Activated T-cell treated with anti-CD3 and anti-CD28 coated beads, Interleukin-2, amount 50 U/mL, for 72 hours (primary cell): ENCODE results near the gene C1QTNF5. TPM values are rescaled to one million over a fixed set of nuclear protein-coding genes. Genes with fewer than 3 reads are reported as not detected.

Source experiments
- ATAC-seq, 2 donors: fragments of 150-1000 bp; cut with Tn5 transposase; replicated peaks in 1 of 2; 2 replicates each; pipeline ENCODE4 v1.10.0; 2021; ENCODE audit warnings: moderate library complexity in 2 of 2, mild to moderate bottlenecking in 1 of 2
- DNase-seq, 2 donors: peaks; one replicate each; pipeline ENCODE4 v3.0.0; 2021 to 2022; ENCODE audit warnings: mixed read lengths in 1 of 2
- H3K27ac Mint-ChIP-seq: one replicate; pipeline ENCODE4 v1.8.0; 2022; ENCODE audit warnings: mild to moderate bottlenecking, moderate library complexity, mixed read lengths
- H3K27me3 Mint-ChIP-seq: one replicate; pipeline ENCODE4 v1.8.0; 2022; ENCODE audit warnings: low read depth, mixed read lengths
- H3K36me3 Mint-ChIP-seq, 2 donors: one replicate each; pipeline ENCODE4 v1.8.0; 2022; ENCODE audit warnings: mixed read lengths in 2 of 2, mild to moderate bottlenecking in 1 of 2; ENCODE audit not compliant: insufficient read depth in 2 of 2
- H3K4me1 Mint-ChIP-seq: one replicate; pipeline ENCODE4 v1.8.0; 2022; ENCODE audit warnings: low read depth, mixed read lengths
- H3K4me3 Mint-ChIP-seq, 2 donors: one replicate each; pipeline ENCODE4 v1.8.0; 2022; ENCODE audit warnings: mild to moderate bottlenecking in 2 of 2, mixed read lengths in 2 of 2, moderate library complexity in 2 of 2
- H3K9me3 Mint-ChIP-seq, 2 donors: one replicate each; pipeline ENCODE4 v1.8.0; 2022; ENCODE audit warnings: mixed read lengths in 2 of 2
- total RNA-seq, 2 donors: library from RNA; stranded (reverse); gene quantifications; one replicate each; pipeline ENCODE4 v1.2.3, GENCODE V29; 2022

C1QTNF5 gene
- total RNA-seq, 2 donors from 2014 or later, result not detected

- H3K9me3 Mint-ChIP-seq, result no peaks in the 10 kb centered on the region
- H3K4me1 Mint-ChIP-seq, result peaks cover 26% of the 10 kb centered on the region
- peaks cover 2 to 17% of the 10 kb centered on the region in 2 donors for H3K36me3 Mint-ChIP-seq
- no peaks in the 10 kb centered on the region for H3K27me3 Mint-ChIP-seq
- H3K4me3 Mint-ChIP-seq, result no peak overlapping the region
- H3K27ac Mint-ChIP-seq, result no peak overlapping the region
- DNase-seq (no peak), ATAC-seq (no peak)
These were observed 33.5 kb downstream of the C1QTNF5 start for GRCh38 chr11:119307219-119307618.

- Mint-ChIP-seq H3K27ac (peak overlapping the region; percentile 59), H3K4me1 (peaks cover 26% of the 10 kb centered on the region), H3K4me3 (peak overlapping the region; percentile 48 to 60), H3K9me3 (no peaks in the 10 kb centered on the region), H3K36me3 (peaks cover 2 to 18% of the 10 kb centered on the region in 2 donors), H3K27me3 (no peaks in the 10 kb centered on the region)
- DNase-seq (peak; percentile 40 to 46), ATAC-seq (peak; percentile 91 to 94)
These were observed 34.3 kb downstream of the C1QTNF5 start for GRCh38 chr11:119306373-119306890.

GRCh38 chr11:119305556-119306372 lies 34.9 kb downstream of the C1QTNF5 start:
- peak overlapping the region; percentile 60 for H3K4me3 Mint-ChIP-seq
- peaks cover 26% of the 10 kb centered on the region for H3K4me1 Mint-ChIP-seq
- DNase-seq (no peak), ATAC-seq (peak in 1 of 2 donors; percentile 7)
- H3K27me3 Mint-ChIP-seq, result no peaks in the 10 kb centered on the region
- peak overlapping the region; percentile 90 for H3K27ac Mint-ChIP-seq
- no peaks in the 10 kb centered on the region for H3K9me3 Mint-ChIP-seq
- peaks cover 4 to 19% of the 10 kb centered on the region in 2 donors for H3K36me3 Mint-ChIP-seq

GRCh38 chr11:119303227-119303718 lies 37.4 kb downstream of the C1QTNF5 start:
- Mint-ChIP-seq H3K9me3 (no peaks in the 10 kb centered on the region), H3K27me3 (no peaks in the 10 kb centered on the region), H3K4me3 (no peak overlapping the region), H3K27ac (no peak overlapping the region), H3K36me3 (peaks cover 4 to 22% of the 10 kb centered on the region in 2 donors), H3K4me1 (peaks cover 26% of the 10 kb centered on the region)
- ATAC-seq (no peak), DNase-seq (no peak)

GRCh38 chr11:119300198-119300964 lies 40.3 kb downstream of the C1QTNF5 start:
- DNase-seq (no peak), ATAC-seq (no peak)
- no peaks in the 10 kb centered on the region for H3K27me3 Mint-ChIP-seq
- no peak overlapping the region for H3K27ac Mint-ChIP-seq
- no peak overlapping the region for H3K4me3 Mint-ChIP-seq
- peaks cover 8% of the 10 kb centered on the region for H3K4me1 Mint-ChIP-seq
- H3K9me3 Mint-ChIP-seq, result no peaks in the 10 kb centered on the region
- peaks cover 5 to 30% of the 10 kb centered on the region in 2 donors for H3K36me3 Mint-ChIP-seq

GRCh38 chr11:119299416-119299815 lies 41.3 kb downstream of the C1QTNF5 start:
- Mint-ChIP-seq H3K27me3 (no peaks in the 10 kb centered on the region), H3K9me3 (no peaks in the 10 kb centered on the region), H3K27ac (no peak overlapping the region), H3K4me3 (no peak overlapping the region), H3K36me3 (peaks cover 3 to 28% of the 10 kb centered on the region in 2 donors), H3K4me1 (no peaks in the 10 kb centered on the region)
- ATAC-seq (no peak), DNase-seq (no peak)

- Mint-ChIP-seq H3K9me3 (no peaks in the 10 kb centered on the region), H3K4me1 (no peaks in the 10 kb centered on the region), H3K4me3 (no peak overlapping the region), H3K27ac (no peak overlapping the region), H3K27me3 (no peaks in the 10 kb centered on the region), H3K36me3 (peaks cover 3 to 28% of the 10 kb centered on the region in 2 donors)
- ATAC-seq (no peak), DNase-seq (no peak)
These were observed 42.0 kb downstream of the C1QTNF5 start for GRCh38 chr11:119298726-119299125.

GRCh38 chr11:119297938-119298337 lies 42.7 kb downstream of the C1QTNF5 start:
- Mint-ChIP-seq H3K36me3 (peaks cover 4 to 20% of the 10 kb centered on the region in 2 donors), H3K4me3 (no peak overlapping the region), H3K4me1 (no peaks in the 10 kb centered on the region), H3K27ac (peak overlapping the region; percentile 5), H3K27me3 (no peaks in the 10 kb centered on the region), H3K9me3 (no peaks in the 10 kb centered on the region)
- no peak for ATAC-seq
- no peak for DNase-seq

GRCh38 chr11:119295178-119295577 lies 45.5 kb downstream of the C1QTNF5 start:
- DNase-seq, result no peak
- H3K4me3 Mint-ChIP-seq, result no peak overlapping the region
- H3K36me3 Mint-ChIP-seq, result peaks cover 6 to 16% of the 10 kb centered on the region in 2 donors
- no peaks in the 10 kb centered on the region for H3K9me3 Mint-ChIP-seq
- H3K4me1 Mint-ChIP-seq, result no peaks in the 10 kb centered on the region
- no peak overlapping the region for H3K27ac Mint-ChIP-seq
- no peak for ATAC-seq
- no peaks in the 10 kb centered on the region for H3K27me3 Mint-ChIP-seq

GRCh38 chr11:119293461-119293860 lies 47.2 kb downstream of the C1QTNF5 start:
- H3K4me1 Mint-ChIP-seq, result no peaks in the 10 kb centered on the region
- H3K27me3 Mint-ChIP-seq, result no peaks in the 10 kb centered on the region
- no peak overlapping the region for H3K27ac Mint-ChIP-seq
- H3K36me3 Mint-ChIP-seq, result peaks cover 6 to 15% of the 10 kb centered on the region in 2 donors
- H3K4me3 Mint-ChIP-seq, result no peak overlapping the region
- no peaks in the 10 kb centered on the region for H3K9me3 Mint-ChIP-seq
- DNase-seq, result no peak
- no peak for ATAC-seq

- H3K27ac Mint-ChIP-seq, result no peak overlapping the region
- ATAC-seq (no peak), DNase-seq (no peak)
- no peaks in the 10 kb centered on the region for H3K9me3 Mint-ChIP-seq
- H3K4me3 Mint-ChIP-seq, result no peak overlapping the region
- H3K27me3 Mint-ChIP-seq, result no peaks in the 10 kb centered on the region
- H3K36me3 Mint-ChIP-seq, result peaks cover 5 to 18% of the 10 kb centered on the region in 2 donors
- H3K4me1 Mint-ChIP-seq, result no peaks in the 10 kb centered on the region
These were observed 49.7 kb downstream of the C1QTNF5 start for GRCh38 chr11:119290894-119291497.
